Right lobe of liver (tissue), 6 donors: ENCODE measurements around the gene CALHM5. TPM values are rescaled to one million over a fixed set of nuclear protein-coding genes. Genes with fewer than 3 reads are reported as not detected.

Experiments
- ATAC-seq, 4 donors: fragments of 200-7000 bp; cut with Tn5 transposase; one replicate each; pipeline ENCODE4 v1.9.1; 2020; ENCODE audit warnings: mild to moderate bottlenecking in 4 of 4, moderate library complexity in 4 of 4
- DNase-seq, 3 donors: peaks; one replicate each; pipeline ENCODE4 v3.0.0-alpha.2; 2020
- H3K27ac ChIP-seq, 3 donors: fragments of 200-600 bp; one replicate each; pipeline ENCODE4 v1.8.0; 2022
- H3K27me3 ChIP-seq, 2 donors: fragments of 200-600 bp; one replicate each; pipeline ENCODE4 v1.8.0; 2022
- H3K36me3 ChIP-seq, 4 donors: fragments of 200-600 bp; sonication (generic) in 1 of 4; one replicate each; pipeline versions ENCODE4 v1.5.1 to v1.8.0; 2017 to 2022; ENCODE audit warnings: control low read depth in 1 of 4
- H3K4me1 ChIP-seq, 4 donors: fragments of 200-600 bp; sonication (generic) in 1 of 4; one replicate each; pipeline versions ENCODE4 v1.5.1 to v1.8.0; 2017 to 2022; ENCODE audit warnings: control low read depth in 1 of 4
- H3K4me3 ChIP-seq, 3 donors: fragments of 200-600 bp; one replicate each; pipeline ENCODE4 v1.8.0; 2022
- H3K9me3 ChIP-seq, 4 donors: fragments of 200-600 bp; sonication (generic) in 1 of 4; one replicate each; pipeline versions ENCODE4 v1.5.1 to v1.8.0; 2017 to 2022; ENCODE audit warnings: control low read depth in 1 of 4
- CTCF ChIP-seq, 4 donors: fragments of 200-600 bp in 3 of 4; fragments of 450-650 bp in 1 of 4; IDR thresholded peaks; one replicate each; pipeline versions ENCODE4 v1.5.1 to v1.8.0; 2016 to 2022; ENCODE audit warnings: antibody characterized with exemption in 4 of 4, mild to moderate bottlenecking in 2 of 4
- POLR2A ChIP-seq: fragments of 450-650 bp; IDR thresholded peaks from one replicate; pipeline ENCODE4 v1.6.1; 2017; ENCODE audit warnings: antibody characterized with exemption, mild to moderate bottlenecking
- WGBS: methylation state at CpG from one replicate; pipeline ENCODE4 v1.1.6; 2018; ENCODE audit warnings: low coverage, low lambda C conversion rate; ENCODE audit not compliant: insufficient coverage; ENCODE audit errors: missing lambda C conversion rate; 5-methylcytosine and 5-hydroxymethylcytosine counted together
- intact Hi-C, 2 donors: fragments of 100-400 bp; cut with DNase I; formaldehyde crosslinking; loops; one replicate each; pipeline versions ENCODE4 v1.11.2 to v1.14.1; 2022
- total RNA-seq, 6 experiments: library from RNA; depleted of rRNA in 2 of 6; stranded (reverse); fragments of >200 nt in 2 of 6; fragmentation: NEBNext Ultra II Directional in 3 of 6; extraction: Animal tissue kit (Norgen Biotek cat#: 25700) in 3 of 6; gene quantifications; one replicate each; pipeline versions ENCODE4 v1.1.0 to v1.2.4, GENCODE V29; 2016 to 2023
- donor health status: DM: no; HTN: yes; CAD: no.
- donor health status: DM: no; HTN: no; CAD: no.
- donor health status: DM: no; HTN: no; CAD: no.
- donor health status: DM: no; HTN: yes; CAD: no.
- donor health status: DM: no; HTN: yes; CAD: no.

Gene CALHM5
- total RNA-seq, 6 experiments from 2014 or later, result 0.06 to 0.49 (median 0.18) TPM

DNA sequence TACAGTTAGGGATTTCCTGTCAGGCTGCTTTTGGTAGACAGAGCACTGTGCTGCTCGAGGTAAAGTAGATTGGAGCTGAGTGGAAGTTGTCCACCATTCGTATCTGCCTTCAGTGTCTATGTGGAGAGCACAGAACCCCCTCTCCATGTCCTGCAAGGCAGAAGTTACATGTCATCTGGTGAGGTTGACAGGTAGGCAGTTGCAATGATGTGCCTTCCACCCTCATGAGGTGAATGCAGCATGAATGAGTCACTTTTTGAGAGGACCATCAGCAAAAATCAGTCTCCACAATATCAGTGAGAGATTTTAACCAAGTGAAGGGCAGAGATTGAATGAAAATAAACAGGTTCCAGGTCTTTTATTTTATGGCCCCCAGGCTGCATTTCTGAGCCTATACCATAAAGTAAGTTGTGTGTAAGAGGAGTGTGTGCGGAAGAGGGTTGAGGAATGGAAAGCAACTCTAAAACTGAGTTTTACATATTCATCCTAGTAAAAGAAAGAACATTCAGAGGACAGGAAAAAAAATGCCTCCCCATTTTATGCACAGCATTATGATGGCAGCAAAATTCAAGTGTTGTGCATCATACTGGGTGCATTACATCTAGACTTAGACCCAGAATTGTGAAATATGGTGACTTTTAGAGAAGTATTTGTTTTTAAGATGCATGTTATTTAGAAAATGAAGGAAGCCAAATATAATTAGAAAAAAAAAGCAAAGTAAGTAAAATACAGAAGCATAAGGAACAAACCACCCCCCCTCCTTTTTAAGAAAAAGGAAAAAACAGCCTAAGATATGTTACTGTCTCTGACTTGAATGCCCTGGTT, 18.2 kb downstream of the CALHM5 start:
- no peak overlapping the region for H3K4me3 ChIP-seq
- H3K27ac ChIP-seq, result no peak overlapping the region
- H3K4me1 ChIP-seq, result no peaks in the 10 kb centered on the region
- WGBS, result 66% methylated on average over 3 of the region's 3 CpGs
- no peaks in the 10 kb centered on the region for H3K9me3 ChIP-seq
- H3K36me3 ChIP-seq, result no peaks in the 10 kb centered on the region
- H3K27me3 ChIP-seq, result no peaks in the 10 kb centered on the region
- DNase-seq (no peak), ATAC-seq (no peak)
- intact Hi-C loops, result no loop called here
- TF ChIP-seq CTCF (IDR thresholded peaks at IDR 0.05), result no peak

DNA sequence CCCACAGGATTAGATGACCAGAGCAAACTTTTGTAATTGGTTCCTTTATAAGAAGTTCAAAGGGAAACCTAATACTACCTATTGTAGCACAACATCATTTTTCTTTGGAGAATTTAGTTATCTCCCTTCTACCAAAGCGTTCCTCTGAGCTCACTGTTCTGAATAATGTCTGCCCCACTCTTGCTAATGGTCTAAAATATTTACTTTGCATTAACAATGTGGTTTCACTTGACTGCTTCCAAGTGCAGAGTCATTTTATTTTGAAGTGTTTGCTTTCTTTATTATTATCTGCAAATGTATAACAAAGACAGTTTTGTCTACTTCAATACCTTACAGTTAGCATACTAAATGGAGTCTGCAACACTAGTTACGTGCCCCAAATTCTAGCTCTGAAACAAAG, 19.0 kb downstream of the CALHM5 start:
- Histone ChIP-seq H3K4me1 (no peaks in the 10 kb centered on the region), H3K27me3 (no peaks in the 10 kb centered on the region), H3K4me3 (no peak overlapping the region), H3K27ac (no peak overlapping the region), H3K36me3 (no peaks in the 10 kb centered on the region), H3K9me3 (no peaks in the 10 kb centered on the region)
- intact Hi-C loops, result no loop called here
- WGBS, result 81% methylated on average over 2 of the region's 2 CpGs
- ATAC-seq (no peak), DNase-seq (no peak)
- TF ChIP-seq POLR2A (no peak), CTCF (IDR thresholded peaks at IDR 0.05) (no peak)

DNA sequence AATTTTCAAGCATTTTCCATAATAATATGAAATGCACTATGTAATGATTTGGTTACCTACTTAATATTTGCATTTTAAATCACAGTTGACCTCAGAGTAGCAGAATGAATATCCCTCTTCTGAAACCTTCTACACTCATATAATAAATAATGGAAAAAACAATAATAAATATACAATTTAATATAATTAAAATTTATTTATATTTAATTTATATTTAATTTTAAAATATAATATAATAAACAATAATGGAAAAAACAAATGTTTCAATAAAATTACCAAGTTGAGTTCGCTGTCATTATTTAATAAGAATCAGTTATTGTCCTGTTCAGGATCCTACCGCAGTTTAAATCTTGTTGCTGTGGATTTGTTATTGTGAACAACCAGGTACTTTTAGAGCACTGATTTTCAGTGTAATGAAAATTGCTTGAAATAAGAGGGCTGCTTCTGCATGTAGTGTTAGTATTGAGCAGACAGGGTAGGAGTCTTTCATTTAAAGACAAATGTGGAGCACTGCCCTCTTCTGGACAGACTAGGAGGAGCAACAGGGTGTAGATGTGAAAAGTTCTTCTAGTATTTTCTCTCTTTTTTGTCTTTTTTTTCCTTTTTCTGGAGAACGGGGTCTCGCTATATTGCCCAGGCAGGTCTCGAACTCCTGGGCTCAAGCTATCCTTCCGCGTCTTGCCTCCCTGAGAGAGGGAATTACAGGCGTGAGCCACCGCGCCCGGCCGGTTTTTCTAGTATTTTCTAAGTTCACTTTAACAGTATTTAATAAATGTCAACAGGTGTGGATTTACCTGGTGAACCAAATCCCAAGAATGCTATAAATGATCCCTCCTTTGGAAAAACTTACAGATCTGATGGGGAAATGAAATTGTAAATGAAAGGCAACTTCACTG, 20.5 kb downstream of the CALHM5 start:
- 58% methylated on average over 12 of the region's 12 CpGs for WGBS

More for the DNA sequence above, 20.5 kb downstream of the CALHM5 start:
- DNase-seq, result peak in 1 of 3 donors; percentile 58
- Histone ChIP-seq H3K4me3 (no peak overlapping the region), H3K27ac (no peak overlapping the region), H3K9me3 (no peaks in the 10 kb centered on the region), H3K27me3 (no peaks in the 10 kb centered on the region), H3K4me1 (peaks cover 0 to 6% (median 0%) of the 10 kb centered on the region in 4 donors), H3K36me3 (no peaks in the 10 kb centered on the region)
- intact Hi-C loops, result no loop called here
- no peak for TF ChIP-seq POLR2A
- peak; percentile 77 to 87 (median 82) for TF ChIP-seq CTCF (IDR thresholded peaks at IDR 0.05)
- ATAC-seq, result peak; percentile 87 to 95 (median 92)
